GM19467 (cell line): ENCODE data around the gene RASAL2.
A peak's percentile ranks its signal among the peaks of the same experiment; 100 is the strongest.
"Not testable (repeated sequence)": the region's sequence is repeated elsewhere in the genome, so short reads cannot be mapped to it uniquely, and the experiment has no call there.

Experiments
- ATAC-seq: cut with Tn5 transposase; IDR thresholded peaks from one replicate; pipeline ENCODE4 v1.9.1; 2021; ENCODE audit warnings: mild to moderate bottlenecking, moderate library complexity; ENCODE audit not compliant: unreplicated experiment

The RASAL2 gene

DNA sequence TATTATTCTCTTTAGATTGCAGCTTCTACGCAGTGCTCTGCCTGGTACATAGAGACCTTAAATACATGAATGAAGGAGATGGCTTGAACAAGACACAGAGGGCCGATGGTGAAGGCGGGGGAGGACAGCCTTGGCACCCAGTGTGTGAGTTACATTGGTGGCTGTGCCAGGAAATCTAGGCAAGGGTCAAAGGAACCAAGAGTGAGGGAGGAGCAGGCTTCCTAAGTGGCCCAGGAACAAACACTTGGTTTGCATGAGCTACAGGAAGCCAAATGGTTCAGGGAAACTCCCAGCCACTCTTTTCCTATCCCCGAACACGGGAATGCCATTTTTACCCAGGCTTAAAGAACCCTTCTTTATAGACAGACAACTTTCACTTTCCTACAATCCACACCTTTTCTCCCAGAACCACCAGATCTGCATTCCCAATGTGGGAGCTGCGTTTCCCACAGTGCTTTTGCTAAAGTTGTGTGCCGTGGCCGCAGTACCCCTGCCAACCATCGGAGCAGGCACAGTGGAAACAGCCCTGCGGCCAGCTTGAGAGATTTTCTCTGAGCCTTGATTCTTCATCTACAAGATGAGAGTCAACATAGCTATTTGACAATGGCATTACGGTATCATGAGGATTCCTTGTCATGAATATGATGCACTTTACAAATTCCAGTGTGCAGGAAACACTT is 406.3 kb downstream of the RASAL2 start:
- ATAC-seq = no peak

DNA sequence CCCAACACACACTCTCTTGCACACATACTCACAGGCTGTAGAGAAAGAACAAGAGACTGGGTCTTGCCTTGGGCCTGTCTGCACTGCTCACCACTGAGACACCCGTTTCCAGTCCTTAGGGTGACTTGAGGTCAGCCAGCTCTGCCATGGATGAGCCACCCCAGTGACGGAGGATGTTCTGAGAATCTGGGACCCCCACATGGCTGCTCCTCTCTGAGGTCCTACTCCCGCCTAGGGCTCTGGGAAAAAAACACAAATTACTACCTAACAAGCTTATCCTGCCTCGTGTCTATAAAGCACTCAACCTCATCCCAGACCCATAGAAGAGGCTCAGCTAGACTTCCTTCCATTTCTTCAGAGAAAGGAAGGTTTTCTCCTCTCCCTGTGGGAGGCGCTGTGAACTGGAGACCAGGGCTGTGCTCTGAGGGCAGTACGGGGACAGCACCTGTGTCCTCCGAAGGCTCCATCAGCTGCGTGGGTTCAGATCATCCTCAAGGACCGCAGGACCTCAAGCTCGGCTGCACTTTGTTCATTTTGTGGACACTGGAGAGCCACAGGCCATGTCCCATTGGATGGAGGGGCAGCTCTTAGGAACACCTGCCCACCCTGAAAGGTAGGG is 407.1 kb downstream of the RASAL2 start:
- ATAC-seq = no peak

DNA sequence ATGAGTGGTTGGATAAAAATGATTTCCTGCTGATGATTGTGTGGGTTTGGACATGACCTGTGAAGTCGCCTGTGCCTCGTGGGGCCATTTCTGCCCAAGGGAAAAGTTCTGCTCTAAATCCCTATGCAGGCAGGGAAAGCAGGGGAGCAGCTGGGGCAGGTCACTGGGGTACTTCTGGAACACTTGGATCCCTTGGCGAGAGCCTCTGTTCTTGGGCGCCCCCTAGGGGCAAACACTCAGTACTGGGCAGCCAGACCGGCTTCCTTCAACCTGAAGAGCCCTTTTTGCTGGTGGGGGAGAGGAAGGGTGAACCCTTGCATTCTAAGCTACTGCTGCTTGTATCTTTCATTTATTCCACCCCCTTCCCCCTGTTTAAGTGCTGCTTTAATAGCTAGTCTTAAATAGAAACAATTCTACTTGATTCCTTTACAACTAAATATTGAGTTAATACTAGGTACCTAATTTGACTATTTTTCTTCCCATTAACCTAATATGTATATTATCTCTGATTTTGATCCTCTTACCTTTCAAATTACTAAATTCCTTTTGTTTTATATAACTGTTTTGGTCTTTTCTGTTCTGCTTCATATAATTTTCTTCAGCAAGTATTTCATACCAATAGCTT is 407.9 kb downstream of the RASAL2 start:
- ATAC-seq = peak; percentile 82

DNA sequence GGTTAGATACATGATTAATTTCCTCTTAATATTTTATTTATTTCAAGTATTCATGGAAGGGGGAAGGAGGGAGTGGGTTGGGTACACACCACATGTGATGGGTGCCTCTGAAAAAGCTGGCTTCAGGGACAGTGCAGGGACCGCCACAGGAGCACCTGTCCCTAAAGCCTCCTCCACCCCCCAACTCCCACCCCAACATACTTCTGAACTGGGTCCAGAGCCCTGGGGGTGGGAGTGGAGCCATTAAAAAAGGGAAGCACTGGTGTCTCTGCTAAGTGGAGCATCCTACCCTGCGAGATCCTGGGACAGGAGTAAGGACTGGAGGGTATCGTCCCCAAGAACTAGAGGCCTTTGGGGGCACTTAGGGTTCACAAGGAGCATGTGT is 408.4 kb downstream of the RASAL2 start:
- ATAC-seq = no peak

DNA sequence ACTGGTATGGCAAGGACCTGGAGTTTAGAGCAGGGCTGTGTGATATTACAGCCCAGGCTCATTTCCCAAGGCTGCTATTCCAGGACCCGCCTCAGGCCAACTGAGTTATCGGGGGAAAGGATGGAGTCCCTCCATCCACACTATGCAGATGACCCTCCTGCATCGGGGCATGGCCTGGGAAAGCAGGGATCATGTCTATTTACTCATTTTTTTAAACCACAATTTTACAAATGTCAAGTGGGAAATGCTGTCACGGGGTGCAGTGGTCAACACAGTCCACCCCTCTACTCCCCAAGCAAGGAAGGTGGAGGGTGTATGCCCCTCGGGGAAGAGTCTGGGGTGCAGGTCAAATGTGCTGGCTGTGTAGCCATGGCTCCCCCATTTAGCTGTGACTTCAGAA is 409.0 kb downstream of the RASAL2 start:
- ATAC-seq = no peak

DNA sequence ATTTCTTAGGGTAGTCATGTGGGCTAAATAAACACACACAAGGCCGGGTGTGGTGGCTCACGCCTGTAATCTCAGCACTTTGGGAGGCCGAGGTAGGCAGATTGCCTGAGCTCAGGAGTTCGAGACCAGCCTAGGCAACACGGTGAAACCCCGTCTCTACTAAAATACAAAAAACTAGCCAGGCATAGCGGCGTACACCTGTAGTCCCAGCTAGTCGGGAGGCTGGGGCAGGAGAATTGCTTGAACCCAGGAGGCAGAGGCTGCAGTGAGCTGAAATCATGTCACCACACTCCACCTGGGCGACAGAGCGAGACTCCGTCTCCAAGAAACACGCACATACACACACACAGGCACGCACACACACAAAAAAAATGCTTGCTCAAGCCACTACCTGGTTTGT is 409.4 kb downstream of the RASAL2 start:
- ATAC-seq = not testable (repeated sequence)

DNA sequence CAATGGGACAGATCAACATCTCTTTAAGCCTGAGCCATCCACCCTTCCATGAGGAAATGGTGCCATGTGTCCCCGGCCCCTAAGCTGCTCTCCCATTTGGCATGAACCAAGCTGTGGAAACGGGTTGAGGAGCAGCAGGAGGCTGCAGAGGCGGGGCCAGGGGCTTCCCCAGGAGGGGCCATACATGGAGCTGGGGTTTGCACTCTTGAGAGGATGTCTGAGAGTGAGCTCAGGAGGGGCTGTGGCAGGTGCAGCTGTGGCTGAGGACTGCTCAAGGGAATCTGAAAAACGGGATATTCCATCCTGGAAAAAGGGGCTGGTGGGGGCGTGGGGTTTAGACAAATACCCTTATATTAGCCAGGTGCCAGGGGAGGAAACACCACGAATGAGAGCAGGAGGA is 409.9 kb downstream of the RASAL2 start:
- ATAC-seq = no peak

DNA sequence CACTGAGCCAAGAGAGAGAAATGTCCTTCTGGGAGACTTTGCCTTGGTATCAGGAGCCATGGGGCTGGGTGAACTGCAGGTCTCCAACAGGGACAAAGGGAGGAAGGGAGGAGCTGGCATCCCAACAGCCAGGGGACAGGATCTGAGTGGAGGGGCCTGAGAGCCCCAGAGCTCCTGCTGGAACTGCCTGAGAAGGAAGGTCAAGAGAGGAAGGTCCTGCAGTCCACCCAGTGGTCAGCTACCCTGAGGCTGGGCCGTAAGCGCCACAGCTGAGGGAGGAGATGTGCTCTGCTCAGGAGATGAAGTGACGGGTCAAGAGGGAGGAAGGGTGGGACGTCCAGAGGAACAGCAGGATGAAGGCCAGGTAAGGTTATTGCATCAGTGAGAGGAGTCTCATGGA is 410.4 kb downstream of the RASAL2 start:
- ATAC-seq = no peak

DNA sequence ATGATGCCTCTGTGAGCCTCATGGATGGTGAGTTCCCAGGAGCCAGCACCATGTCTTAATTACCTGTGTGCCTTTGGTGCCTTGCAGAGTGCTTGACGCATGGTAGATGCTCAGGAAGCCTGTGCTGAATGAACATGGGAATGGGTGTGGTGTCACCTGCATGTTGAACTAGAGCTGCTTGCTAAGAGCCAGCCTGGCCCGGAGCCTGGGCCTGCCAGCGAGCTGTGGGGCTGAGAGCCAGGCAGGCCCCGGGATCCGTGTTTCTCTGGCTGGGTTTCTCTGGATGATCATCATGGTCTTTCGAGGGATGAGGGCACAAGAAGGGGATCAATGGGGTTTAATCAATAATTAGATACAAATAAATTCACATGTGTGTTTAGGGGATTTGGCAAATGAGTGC is 412.3 kb downstream of the RASAL2 start:
- no peak for ATAC-seq

DNA sequence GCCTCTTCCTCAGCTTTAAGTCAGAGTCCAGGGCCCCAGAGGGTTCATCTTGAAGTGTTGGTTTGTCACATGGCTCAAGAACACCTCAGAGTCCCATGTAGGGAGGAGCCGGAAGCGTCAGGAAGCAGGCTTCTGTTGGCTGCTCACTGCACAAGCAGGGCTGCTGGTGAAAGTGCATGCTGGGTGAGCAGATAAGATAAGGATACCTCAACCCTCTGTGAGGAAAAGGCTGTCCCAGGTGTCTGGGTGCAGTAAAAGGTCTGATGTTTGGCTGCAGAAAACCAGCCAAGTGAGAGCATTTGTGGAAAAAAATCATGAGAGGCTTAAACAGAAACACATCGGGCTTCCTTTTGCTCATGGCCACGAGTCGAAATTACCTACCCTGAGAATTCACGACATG is 412.8 kb downstream of the RASAL2 start:
- no peak for ATAC-seq

DNA sequence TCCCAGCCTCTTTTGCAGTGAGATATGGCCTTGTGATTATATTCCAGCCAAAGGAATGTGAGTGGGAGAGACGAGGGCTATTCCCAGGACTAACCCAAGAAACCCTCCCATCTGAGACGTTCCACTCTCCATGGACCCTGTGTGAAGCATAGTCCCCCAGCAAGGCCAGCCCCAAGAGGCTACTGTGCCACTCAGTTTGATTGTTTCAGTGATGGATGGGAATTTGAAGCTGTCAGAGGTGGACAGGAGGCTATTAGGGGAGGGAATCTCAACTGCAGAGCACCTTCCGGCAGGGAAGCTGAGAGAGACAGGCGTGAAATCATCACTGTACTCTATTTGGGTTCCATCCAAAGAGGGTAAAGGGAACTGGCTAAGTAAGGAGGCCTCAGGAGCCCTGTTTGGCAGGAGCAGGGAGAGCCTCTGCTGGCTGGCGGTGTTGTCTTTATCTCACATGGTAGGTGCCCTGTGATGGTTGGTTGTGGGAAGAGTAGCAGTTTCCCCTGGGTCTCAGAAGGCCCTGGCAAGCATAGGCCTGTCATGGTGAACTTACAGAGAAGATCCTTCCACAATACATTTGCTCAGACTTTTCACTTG is 415.6 kb downstream of the RASAL2 start:
- ATAC-seq = no peak

DNA sequence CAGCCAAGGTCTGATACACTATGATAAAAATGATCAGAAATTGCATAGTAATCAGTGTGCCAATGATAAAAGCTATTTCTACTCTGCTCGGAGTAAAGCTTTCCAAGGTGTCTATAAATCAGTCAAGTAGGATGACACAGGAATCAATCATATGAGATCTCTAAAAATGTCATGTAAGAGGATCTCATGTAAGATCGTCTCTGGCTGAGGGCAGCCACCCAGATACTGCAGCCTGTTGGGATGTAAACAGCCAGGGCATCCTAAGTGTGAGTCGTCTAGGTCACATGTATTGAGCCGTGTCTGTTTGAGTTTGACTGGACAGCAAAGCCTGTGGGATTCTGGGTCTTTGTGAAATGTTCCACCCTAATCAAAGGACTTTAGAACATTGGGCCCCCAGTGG is 416.3 kb downstream of the RASAL2 start:
- ATAC-seq = no peak

DNA sequence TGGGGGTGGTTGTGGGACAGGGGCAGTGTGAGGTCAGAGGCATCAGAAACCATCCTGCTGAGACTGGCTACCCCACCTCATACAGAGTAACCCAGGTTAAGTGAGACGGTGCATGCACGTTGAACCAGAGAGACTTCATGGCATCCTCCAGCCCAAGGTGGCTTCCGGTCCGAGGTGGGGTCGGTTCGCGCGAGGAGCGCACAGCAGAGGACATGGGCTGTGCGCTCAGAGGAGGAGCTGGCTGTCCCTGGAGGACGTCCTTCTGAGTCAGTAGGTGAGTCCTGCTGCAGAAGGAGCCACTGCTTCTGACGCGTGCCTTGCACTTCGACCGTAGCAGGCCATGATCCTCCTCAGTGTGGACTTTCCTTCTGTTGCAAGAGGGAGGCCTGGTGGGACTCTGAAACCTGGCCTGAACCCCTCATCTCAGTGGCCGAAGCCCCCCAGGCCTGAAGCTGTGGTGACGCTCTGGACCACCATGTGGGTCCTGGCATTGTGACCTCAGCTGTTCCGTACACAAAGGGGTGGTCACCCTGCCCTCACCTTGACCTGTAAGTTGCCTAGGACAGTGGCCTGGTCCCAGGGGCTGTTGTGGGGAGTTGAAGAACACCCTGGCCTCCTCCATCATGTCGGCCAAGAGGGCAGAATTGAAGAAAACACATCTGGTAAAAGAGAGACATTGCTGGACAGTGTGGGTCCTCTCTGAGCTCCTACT is 418.8 kb downstream of the RASAL2 start, which contains the start of gene TEX35:
TEX35 (plus strand) TSS at position 544 of the 712 bp plus-strand sequence; CDS start at position 624, 80 bp downstream.
- no peak for ATAC-seq

DNA sequence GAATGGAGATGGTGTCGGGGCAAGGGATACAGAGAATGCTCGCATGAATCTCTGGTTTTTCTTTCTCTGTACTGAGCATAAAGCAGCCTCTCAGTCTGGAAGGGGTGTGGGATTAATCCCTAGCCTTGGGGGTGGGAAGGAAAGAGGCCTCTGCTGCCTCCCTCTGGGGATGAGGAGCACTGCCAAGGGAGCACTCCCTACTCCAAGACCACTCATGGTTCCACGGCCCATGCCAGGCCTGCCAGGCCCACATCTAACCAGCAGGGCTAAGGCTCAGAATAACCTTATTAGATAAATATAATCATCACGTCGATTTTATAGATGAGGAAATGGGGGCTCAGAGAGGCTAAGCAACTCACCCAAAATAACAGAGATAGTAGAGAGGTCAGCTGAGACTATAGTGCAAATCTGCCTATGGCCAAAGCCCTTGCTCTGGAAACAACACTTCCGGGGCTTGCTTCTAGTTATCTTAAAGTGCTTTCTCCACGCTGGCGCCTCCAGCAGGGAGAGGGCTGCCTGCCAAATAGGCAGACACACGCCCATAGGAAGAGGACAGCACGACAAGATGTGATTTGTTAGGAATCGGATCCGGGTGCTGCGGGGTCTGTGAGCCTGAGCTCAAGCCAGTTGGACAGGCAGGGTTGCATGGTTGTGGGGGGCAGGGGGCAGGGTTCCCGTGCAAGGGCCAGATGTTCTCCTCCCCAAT is 419.5 kb downstream of the RASAL2 start:
- ATAC-seq = no peak

DNA sequence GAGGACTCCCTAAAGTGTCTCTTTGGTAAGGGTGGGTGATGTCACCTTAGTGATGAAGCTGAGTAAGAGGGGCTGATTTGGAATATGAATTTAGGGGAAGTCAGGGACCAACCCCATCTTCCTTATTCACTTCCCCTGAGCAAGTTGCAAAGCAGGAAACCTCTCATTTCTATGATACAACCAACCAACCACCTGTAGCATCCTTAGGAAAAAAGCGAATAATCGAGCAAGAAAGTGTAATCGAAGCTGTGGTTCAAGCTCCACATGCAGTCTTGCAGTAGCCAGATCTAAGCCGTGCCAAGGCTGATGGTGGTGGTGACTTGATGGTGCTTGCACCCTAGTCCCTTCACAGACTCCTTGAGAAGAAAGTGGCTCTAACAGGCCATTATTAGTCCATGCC is 422.2 kb downstream of the RASAL2 start:
- no peak for ATAC-seq

DNA sequence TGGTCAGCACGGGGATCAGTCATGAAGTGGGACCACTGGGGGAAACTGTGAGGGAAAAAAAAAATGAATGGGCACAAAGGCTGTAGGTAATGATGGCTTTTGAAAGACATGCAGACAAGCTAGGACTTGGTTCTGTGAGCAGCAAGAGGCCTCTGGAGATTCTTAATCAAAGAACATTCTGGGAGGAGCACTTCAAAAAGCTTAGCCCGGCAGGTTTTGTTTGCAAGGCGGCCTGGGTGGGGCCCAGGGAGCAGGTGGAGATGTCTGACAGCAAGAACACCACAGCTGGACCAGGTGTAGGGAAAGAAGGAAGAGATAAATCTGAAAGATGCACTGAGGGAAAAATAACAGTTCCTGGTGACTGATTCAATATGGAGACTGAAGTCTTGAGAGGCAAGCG is 425.0 kb downstream of the RASAL2 start:
- ATAC-seq = no peak

DNA sequence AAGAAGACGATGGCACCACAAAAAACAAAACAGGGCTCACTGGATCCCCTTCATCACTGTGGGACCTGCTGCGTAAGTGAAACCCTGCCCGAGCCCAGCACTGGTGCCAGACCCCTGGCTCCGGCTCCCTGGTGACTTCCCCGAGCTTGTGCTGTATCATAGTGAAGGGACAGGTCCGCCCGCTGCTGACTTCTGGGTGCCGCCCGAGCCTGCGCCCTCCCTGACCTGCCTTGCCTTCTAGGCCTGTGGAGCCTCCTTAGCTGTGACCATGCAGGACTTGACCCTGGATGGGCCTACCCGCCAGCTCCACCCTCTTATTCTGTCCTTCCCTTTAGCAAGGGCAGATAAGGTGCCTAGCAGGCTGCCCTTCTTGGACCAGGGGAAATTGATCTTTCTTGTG is 426.9 kb downstream of the RASAL2 start:
- no peak for ATAC-seq

DNA sequence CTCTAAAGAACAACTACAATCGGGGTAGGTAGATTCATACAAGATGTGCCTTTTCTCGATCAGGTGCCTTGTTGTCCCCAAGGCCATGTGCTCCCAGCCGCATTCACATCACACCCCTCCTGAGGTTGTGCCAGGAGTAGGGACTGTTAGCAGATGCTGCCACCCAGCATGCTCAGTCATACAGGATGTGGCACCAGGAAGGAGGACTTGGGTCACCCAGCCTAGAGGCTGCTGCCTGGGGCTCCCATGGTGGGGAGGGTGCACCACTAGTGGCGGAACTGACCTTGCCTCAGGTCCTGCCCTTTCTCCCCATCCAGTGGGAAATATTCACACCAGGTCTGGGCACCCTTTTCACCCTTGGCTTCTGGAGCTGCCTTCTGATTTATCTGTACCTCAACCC is 427.3 kb downstream of the RASAL2 start:
- no peak for ATAC-seq

DNA sequence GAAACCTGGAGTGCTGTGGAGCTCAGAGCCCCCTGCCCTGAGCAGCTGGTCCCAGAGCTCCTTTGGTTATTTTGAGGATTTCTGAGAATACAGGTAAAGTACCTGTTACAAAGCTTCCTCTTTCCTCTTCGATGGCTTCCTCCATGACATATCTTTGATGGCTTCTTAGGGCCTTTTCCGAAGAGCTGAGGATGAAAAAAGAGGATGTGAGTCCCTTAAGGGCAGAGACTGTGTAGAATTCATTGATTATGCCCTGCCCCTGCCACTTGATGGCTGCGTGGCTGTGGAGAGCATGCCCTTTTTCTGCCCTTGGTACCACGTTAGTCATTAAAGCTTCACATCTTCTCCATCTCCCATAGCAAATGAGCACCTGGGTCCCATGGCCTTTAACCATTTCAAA is 433.2 kb downstream of the RASAL2 start:
- ATAC-seq = no peak

DNA sequence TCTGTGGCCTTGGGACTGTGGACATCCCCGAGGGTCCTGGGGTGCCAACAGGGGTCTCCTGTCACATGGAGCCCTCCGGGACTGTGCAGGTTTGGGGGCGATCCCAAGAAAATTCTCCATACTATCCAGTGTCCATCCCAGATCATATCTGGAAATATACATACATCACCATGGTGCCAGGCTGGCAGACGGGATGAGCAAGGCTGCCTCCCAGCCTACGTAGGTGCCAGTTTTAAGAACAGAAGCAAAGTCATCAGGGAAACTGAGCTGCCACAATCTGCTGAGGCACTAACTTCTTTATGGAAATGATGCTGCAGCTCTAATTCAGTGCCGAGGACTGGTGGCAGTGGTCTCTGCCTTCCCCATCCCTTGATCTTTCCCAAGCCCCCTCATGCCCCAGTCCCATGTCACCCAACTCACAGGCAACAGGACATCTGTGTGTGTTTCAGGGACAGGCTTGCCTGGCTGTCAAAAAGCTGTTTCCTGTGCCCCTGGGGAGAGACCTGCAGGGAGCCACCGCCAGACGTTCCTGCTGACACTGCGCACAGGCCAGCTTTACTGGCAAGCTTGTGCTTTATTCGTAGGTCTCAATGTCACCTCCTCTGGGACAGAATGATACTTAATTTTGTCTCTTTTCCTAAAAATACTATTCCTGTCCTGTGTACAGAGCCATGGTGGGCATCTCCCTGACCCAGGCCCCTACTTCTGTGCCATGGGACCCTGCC is 434.5 kb downstream of the RASAL2 start:
- no peak for ATAC-seq
